Fibroblast of lung (primary cell): ENCODE measurements around the gene STAM2.

ENCODE experiments used
- EZH2 ChIP-seq: IDR thresholded peaks from 2 replicates; pipeline ENCODE4 v1.5.1; 2012; ENCODE audit warnings: low read length, control low read depth, mild to moderate bottlenecking; ENCODE audit errors: missing control alignments
- TF ChIP-seq, protein P1 (sequence below), 2 donors: IDR thresholded peaks in 1 of 2; conservative IDR thresholded peaks in 1 of 2; 1 replicate in 1 of 2; 2 replicates in 1 of 2; pipeline ENCODE4 v1.5.1; 2011 to 2012; ENCODE audit warnings: low read length in 2 of 2, control low read depth in 1 of 2, inconsistent platforms in 1 of 2, low read depth in 1 of 2, mild to moderate bottlenecking in 1 of 2

DNA sequence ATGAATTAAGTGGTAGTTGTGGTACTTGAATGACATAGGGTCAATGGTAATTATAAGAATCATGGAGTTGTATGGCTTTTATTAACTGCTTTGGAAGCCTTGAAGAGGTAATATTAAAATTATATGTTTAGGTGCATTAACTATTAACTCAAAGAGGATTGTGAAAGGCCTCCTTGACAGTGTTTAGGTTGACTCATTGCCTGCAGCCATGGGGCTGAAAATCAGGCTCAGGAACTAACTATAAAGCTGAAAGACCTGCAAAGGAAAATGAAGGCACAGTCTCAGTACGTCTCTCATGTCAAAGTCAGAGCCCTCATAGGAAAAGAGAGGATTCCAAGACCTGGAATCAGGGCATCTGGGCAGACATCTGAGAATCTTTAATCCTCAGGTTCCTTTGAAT lies 107.7 kb downstream of the STAM2 start:
- TF ChIP-seq, protein P1, sequence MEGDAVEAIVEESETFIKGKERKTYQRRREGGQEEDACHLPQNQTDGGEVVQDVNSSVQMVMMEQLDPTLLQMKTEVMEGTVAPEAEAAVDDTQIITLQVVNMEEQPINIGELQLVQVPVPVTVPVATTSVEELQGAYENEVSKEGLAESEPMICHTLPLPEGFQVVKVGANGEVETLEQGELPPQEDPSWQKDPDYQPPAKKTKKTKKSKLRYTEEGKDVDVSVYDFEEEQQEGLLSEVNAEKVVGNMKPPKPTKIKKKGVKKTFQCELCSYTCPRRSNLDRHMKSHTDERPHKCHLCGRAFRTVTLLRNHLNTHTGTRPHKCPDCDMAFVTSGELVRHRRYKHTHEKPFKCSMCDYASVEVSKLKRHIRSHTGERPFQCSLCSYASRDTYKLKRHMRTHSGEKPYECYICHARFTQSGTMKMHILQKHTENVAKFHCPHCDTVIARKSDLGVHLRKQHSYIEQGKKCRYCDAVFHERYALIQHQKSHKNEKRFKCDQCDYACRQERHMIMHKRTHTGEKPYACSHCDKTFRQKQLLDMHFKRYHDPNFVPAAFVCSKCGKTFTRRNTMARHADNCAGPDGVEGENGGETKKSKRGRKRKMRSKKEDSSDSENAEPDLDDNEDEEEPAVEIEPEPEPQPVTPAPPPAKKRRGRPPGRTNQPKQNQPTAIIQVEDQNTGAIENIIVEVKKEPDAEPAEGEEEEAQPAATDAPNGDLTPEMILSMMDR (conservative IDR thresholded peaks at IDR 0.05 in 1 of 2, IDR thresholded peaks at IDR 0.05 in 1 of 2; ENCODE audit: low read depth in 1 of 2, low read length in 2 of 2): no peak
- TF ChIP-seq EZH2: no peak
